ENCODE measurements around the gene NFYB. TPM values are rescaled to one million over a fixed set of nuclear protein-coding genes. Genes with fewer than 3 reads are reported as not detected.

NFYB gene
- total and polyA plus RNA-seq, 8 donors = 25.0 to 93.6 (median 80.7) TPM

DNA sequence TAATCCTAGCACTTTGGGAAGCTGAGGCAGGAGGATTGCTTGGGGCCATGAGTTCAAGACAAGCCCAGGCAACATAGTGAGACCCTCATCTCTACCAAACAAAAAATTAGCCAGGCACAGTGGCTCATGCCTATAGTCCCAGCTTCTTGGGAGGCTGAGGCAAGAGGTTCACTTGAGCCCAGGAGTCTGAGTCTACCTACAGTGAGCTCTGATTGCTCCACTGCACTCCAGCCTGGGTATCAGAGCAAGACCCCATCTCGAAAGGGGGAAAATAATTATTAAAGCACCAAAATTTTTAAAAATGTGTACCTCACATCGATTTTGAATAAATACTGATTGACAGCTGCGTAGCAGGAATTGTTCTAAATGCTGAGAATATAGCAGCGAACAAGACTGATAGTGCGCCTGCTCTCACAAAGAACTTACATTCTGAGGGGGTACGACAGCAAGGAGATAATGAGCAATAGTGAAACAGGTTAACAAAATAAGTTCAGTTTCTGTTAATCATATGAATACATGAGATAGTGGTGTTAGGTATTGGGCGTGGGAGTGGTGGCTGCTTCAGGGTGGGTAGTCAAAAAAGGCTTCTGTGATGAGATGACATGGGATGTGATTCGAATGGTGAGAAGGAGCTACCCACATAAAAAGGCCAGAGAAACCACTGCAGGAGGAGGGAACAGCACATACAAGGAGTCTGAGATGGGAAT lies 54.1 kb downstream of the NFYB start:
- H3K36me3 ChIP-seq = peaks cover 0 to 65% of the 10 kb centered on the region in 2 donors
- intact Hi-C loops (cut with DNase I) = no loop called here

DNA sequence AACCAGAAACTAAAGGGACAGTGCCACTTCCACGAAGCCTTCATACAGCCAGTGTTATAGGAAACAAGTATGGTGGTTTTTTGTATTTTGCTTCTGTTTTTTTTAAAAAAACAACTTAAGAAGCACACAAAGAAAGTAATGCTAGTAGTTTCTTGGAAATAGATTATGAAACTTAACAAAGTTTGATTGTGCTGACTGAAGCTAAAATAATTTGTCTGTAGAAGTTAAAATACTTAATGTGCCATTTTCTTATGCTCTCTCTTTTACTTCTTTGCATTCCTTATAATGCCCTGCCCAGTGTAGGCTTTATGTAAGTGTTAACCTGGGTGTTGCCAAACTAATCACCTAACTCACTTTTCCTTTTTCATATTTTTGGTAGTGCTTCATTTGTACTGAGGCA lies 57.2 kb downstream of the NFYB start:
- DNase-seq (no peak), ATAC-seq (no peak)
- Histone ChIP-seq H3K4me1 (no peaks in the 10 kb centered on the region), H3K36me3 (peaks cover 0 to 40% of the 10 kb centered on the region in 2 donors), H3K27ac (no peak overlapping the region), H3K4me3 (no peak overlapping the region), H3K9me3 (no peaks in the 10 kb centered on the region), H3K27me3 (no peaks in the 10 kb centered on the region)
- TF ChIP-seq, protein P1, sequence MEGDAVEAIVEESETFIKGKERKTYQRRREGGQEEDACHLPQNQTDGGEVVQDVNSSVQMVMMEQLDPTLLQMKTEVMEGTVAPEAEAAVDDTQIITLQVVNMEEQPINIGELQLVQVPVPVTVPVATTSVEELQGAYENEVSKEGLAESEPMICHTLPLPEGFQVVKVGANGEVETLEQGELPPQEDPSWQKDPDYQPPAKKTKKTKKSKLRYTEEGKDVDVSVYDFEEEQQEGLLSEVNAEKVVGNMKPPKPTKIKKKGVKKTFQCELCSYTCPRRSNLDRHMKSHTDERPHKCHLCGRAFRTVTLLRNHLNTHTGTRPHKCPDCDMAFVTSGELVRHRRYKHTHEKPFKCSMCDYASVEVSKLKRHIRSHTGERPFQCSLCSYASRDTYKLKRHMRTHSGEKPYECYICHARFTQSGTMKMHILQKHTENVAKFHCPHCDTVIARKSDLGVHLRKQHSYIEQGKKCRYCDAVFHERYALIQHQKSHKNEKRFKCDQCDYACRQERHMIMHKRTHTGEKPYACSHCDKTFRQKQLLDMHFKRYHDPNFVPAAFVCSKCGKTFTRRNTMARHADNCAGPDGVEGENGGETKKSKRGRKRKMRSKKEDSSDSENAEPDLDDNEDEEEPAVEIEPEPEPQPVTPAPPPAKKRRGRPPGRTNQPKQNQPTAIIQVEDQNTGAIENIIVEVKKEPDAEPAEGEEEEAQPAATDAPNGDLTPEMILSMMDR (IDR thresholded peaks at IDR 0.05) = no peak
- intact Hi-C loops (cut with DNase I) = no loop called here

More for the DNA sequence above, 54.1 kb downstream of the NFYB start:
- Histone ChIP-seq H3K9me3 (no peaks in the 10 kb centered on the region), H3K27me3 (no peaks in the 10 kb centered on the region), H3K4me3 (no peak overlapping the region), H3K4me1 (no peaks in the 10 kb centered on the region), H3K27ac (no peak overlapping the region)
- DNase-seq (no peak), ATAC-seq (no peak)
- TF ChIP-seq, protein P1 (IDR thresholded peaks at IDR 0.05) = no peak

DNA sequence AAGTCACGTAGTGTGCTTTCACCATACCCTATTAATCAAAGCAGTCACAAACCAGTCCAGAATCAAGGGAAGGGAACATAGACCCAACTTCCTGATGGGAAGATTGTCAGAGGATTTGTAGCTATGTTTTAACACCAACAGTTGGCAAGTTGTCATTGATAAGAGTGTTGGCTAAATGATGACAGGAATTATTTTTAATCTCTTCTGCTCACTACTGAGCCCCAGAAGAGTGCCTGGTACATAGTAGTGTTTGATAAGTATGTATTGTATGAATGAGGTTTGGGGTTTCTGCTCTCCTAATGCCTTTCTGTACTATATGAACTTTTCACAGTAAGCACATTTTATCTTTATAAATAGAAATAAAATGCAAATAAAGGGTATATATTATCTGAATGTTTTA lies 59.0 kb downstream of the NFYB start:
- intact Hi-C loops (cut with DNase I) = no loop called here

DNA sequence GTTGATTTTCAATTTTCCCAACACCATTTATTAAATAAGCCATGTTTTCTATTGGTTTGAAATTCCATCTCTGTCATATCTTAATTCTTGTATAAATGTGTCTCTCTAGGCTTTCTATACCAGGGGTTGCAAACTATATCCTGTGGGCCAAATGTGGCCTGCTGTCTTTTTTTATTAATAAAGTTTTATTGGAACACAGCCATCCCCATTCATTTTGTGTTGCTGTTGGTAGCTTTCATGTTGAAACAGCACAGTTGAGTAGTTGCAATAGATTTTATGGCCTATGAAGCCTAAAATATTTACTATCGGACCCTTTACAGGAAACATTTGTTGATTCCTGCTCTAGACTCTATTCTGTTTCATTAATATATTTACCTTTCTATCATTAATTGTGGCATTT lies 64.3 kb downstream of the NFYB start:
- H3K4me3 ChIP-seq = no peak overlapping the region
- TF ChIP-seq, protein P1 (IDR thresholded peaks at IDR 0.05) = no peak
- no peaks in the 10 kb centered on the region for H3K27me3 ChIP-seq
- no peaks in the 10 kb centered on the region for H3K4me1 ChIP-seq
- H3K36me3 ChIP-seq = peaks cover 0 to 47% of the 10 kb centered on the region in 2 donors
- intact Hi-C loops (cut with DNase I) = no loop called here
- DNase-seq (no peak), ATAC-seq (no peak)
- H3K9me3 ChIP-seq = no peaks in the 10 kb centered on the region
- no peak overlapping the region for H3K27ac ChIP-seq

More for the DNA sequence above, 59.0 kb downstream of the NFYB start:
- no peaks in the 10 kb centered on the region for H3K27me3 ChIP-seq
- H3K9me3 ChIP-seq = no peaks in the 10 kb centered on the region
- ATAC-seq (no peak), DNase-seq (no peak)
- no peak overlapping the region for H3K27ac ChIP-seq
- TF ChIP-seq, protein P1 (IDR thresholded peaks at IDR 0.05) = no peak
- H3K36me3 ChIP-seq = peaks cover 0 to 33% of the 10 kb centered on the region in 2 donors
- H3K4me3 ChIP-seq = no peak overlapping the region
- H3K4me1 ChIP-seq = no peaks in the 10 kb centered on the region

DNA sequence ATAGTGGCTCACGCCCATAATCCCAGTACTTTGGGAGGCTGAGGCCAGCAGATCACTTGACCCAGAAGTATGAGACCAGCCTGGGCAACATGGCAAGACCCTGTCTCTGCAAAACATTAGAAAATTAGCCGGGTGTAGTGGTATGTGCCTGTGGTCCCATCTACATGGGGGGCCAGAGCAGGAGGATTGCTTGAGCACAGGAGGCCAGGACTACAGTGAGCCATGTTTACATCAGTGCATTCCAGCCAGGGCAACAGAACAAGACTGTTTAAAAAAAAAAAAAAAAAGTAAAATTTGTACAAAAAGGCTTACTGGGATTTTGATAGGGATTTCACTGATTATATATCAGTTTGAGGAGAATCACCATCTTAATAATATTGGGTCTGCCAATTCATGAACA lies 65.9 kb downstream of the NFYB start:
- intact Hi-C loops (cut with DNase I) = no loop called here
- H3K9me3 ChIP-seq = no peaks in the 10 kb centered on the region
- H3K36me3 ChIP-seq = peaks cover 3 to 45% of the 10 kb centered on the region in 2 donors
- no peak overlapping the region for H3K27ac ChIP-seq
- DNase-seq (no peak), ATAC-seq (no peak)
- H3K4me1 ChIP-seq = no peaks in the 10 kb centered on the region
- no peak overlapping the region for H3K4me3 ChIP-seq
- no peaks in the 10 kb centered on the region for H3K27me3 ChIP-seq
- TF ChIP-seq, protein P1 (IDR thresholded peaks at IDR 0.05) = no peak

Other genes starting within 250 kb of the NFYB start
- gene HSP90B1, start 207.8 kb downstream of the NFYB start, total RNA-seq = 1,000 to 10,000 TPM in 1 of 2 donors, 100 to 1,000 TPM in 1; 751 to 1,097 TPM
- 100 to 1,000 TPM; 679 to 836 (median 761) TPM for gene HSP90B1, start 207.8 kb downstream of the NFYB start, polyA plus RNA-seq (ENCODE audit: insufficient read length in 6 of 6)
- 10 to 100 TPM; 20.5 to 21.0 TPM for gene TDG, start 172.3 kb downstream of the NFYB start, total RNA-seq
- gene TDG, start 172.3 kb downstream of the NFYB start, polyA plus RNA-seq (ENCODE audit: insufficient read length in 6 of 6) = 10 to 100 TPM; 48.2 to 61.2 (median 51.0) TPM
- gene GLT8D2, start 88.0 kb downstream of the NFYB start, total RNA-seq = 10 to 100 TPM in 1 of 2 donors, 1 to 10 TPM in 1; 7.5 to 19.2 TPM
- gene GLT8D2, start 88.0 kb downstream of the NFYB start, polyA plus RNA-seq (ENCODE audit: insufficient read length in 6 of 6) = 10 to 100 TPM; 23.1 to 34.6 (median 27.9) TPM
- 10 to 100 TPM; 16.7 to 18.1 TPM for gene HCFC2, start 73.7 kb downstream of the NFYB start, total RNA-seq
- 10 to 100 TPM; 21.2 to 26.8 (median 26.0) TPM for gene HCFC2, start 73.7 kb downstream of the NFYB start, polyA plus RNA-seq (ENCODE audit: insufficient read length in 6 of 6)
- gene TXNRD1, start 77.6 kb upstream of the NFYB start, total RNA-seq = 100 to 1,000 TPM; 111 to 174 TPM
- gene TXNRD1, start 77.6 kb upstream of the NFYB start, polyA plus RNA-seq (ENCODE audit: insufficient read length in 6 of 6) = 10 to 100 TPM; 54.6 to 75.0 (median 58.6) TPM
- gene EID3, start 165.5 kb upstream of the NFYB start, total RNA-seq = 1 to 10 TPM; 2.9 to 5.4 TPM
- 1 to 10 TPM; 5.8 to 6.9 (median 6.7) TPM for gene EID3, start 165.5 kb upstream of the NFYB start, polyA plus RNA-seq (ENCODE audit: insufficient read length in 6 of 6)

Measured in left lung (tissue), 10 donors.